Motor neuron (in vitro differentiated cells): ENCODE results near the gene ADCY5. TPM values are rescaled to one million over a fixed set of nuclear protein-coding genes. Genes with fewer than 3 reads are reported as not detected.
A peak's percentile ranks its signal among the peaks of the same experiment; 100 is the strongest.

ENCODE experiments used
- ATAC-seq, 8 experiments: fragments of 200-7000 bp; cut with Tn5 transposase; replicated peaks in 6 of 8; 2 replicates each; pipeline ENCODE4 v1.8.0; 2021; ENCODE audit warnings: mild to moderate bottlenecking in 8 of 8, moderate library complexity in 8 of 8
- H3K27ac ChIP-seq, 2 donors: fragments of 250-450 bp; sonication (Bioruptor Pico); 2 replicates each; pipeline ENCODE4 v1.9.0; 2021; ENCODE audit warnings: antibody characterized with exemption in 2 of 2, mild to moderate bottlenecking in 2 of 2, moderate library complexity in 1 of 2
- H3K4me1 ChIP-seq, 2 donors: fragments of 250-450 bp; sonication (Bioruptor Pico); replicated peaks in 1 of 2; 2 replicates each; pipeline ENCODE4 v1.6.1; 2021; ENCODE audit warnings: antibody characterized with exemption in 2 of 2, mild to moderate bottlenecking in 2 of 2, moderate library complexity in 1 of 2
- H3K4me3 ChIP-seq, 5 donors: fragments of 250-450 bp; sonication (Bioruptor Pico); 2 replicates each; pipeline ENCODE4 v1.9.0; 2021; ENCODE audit warnings: antibody characterized with exemption in 5 of 5, mild to moderate bottlenecking in 5 of 5, moderate library complexity in 4 of 5
- WGBS, 10 experiments: fragments of 450-650 bp; shearing (Covaris generic); methylation state at CpG; one replicate each; pipeline ENCODE4 v1.0.0; 2022; 5-methylcytosine and 5-hydroxymethylcytosine counted together
- in situ Hi-C, 9 experiments: fragments of 400-800 bp; cut with MboI; loops; one replicate each; pipeline ENCODE4 v1.15.0; 2021; ENCODE audit warnings: low sequenced_read_pairs in 9 of 9, low pct_unique_long_range_greater_than_20kb in 2 of 9; ENCODE audit not compliant: unreplicated experiment in 9 of 9
- total RNA-seq, 8 experiments: library from RNA; unstranded; fragments of 300-600 nt; gene quantifications; 2 replicates each; pipeline versions ENCODE4 v1.2.3 to v1.2.4, GENCODE V29; 2022

The ADCY5 gene
- total RNA-seq, 8 experiments from 2014 or later = 0.49 to 14.4 (median 8.2) TPM

DNA sequence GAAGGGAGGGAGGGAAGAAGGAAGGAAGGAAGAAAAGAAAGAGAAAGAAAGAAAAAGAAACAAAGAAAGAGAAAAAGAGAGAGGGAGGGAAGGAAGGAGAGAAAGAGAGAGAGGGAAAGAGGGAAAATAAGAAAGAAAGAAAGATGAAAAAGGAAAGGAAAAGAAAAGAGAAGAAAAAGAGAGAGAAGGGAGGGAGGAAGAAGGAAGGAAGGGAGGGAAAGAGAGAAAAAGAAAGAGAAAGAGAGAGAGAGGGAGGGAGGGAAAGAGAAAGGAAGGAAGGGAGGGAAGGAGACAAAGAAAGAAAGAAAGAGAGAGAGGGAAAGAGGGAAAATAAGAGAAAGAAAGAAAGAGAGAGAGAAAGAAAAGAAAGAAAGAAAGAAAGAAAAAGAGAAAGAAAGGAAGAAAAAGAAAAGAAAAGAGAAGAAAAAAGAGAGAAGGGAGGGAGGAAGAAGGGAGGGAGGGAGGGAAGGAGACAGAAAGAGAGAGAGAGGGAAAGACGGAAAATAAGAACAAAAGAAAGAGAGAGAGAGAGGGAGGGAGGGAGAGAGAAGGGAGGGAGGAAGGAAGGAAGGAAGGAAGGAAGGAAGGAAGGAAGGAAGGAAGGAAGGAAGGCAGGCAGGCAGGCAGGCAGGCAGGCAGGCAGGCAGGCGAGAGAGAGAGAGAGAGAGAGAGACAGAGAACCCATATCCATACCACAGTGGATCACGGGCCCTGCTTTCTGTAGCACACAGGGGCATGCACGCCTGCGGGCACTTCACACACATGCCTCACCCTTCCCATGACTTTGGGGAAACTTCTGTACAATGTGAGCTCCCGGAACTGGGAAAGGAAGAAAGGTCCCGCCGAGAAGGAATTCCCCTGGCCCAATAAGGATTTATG lies 52.5 kb downstream of the ADCY5 start:
- H3K4me1 ChIP-seq = peaks cover 6 to 13% of the 10 kb centered on the region in 2 donors
- H3K27ac ChIP-seq = no peak overlapping the region
- no peak overlapping the region for H3K4me3 ChIP-seq
- peak in 3 of 8 experiments; percentile 49 to 82 (median 65) for ATAC-seq
- in situ Hi-C loops = no loop called here
- WGBS, 10 experiments = 0 to 80% (median 51%) methylated on average over 1 to 3 of the region's 8 CpGs; no CpG with 5 or more reads in 7 of the 10 experiments

DNA sequence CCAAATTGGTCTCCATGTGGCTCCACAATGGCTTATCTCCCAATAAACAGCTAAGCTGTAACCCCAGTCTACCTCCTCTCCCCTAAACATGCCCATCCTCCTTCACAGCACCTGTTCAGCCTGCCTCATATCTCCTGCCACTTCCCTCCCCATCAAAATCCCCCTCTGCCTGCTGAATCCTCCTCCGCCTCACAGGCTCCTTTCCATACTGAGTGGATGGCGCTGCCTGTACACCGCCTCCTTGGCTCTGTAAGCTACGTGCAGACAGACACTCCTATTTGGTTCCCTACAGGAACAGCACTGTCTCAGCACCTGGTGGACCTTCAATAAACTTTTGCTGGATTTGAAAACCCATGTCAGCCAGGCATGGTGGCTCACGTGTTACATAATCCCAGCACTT lies 53.7 kb downstream of the ADCY5 start:
- no peak for ATAC-seq
- WGBS, 10 experiments = 25 to 100% (median 84%) methylated on average over 1 to 5 of the region's 5 CpGs; no CpG with 5 or more reads in 5 of the 10 experiments
- in situ Hi-C loops = no loop called here
- Histone ChIP-seq H3K4me3 (no peak overlapping the region), H3K27ac (no peak overlapping the region), H3K4me1 (peaks cover 9 to 19% of the 10 kb centered on the region in 2 donors)

DNA sequence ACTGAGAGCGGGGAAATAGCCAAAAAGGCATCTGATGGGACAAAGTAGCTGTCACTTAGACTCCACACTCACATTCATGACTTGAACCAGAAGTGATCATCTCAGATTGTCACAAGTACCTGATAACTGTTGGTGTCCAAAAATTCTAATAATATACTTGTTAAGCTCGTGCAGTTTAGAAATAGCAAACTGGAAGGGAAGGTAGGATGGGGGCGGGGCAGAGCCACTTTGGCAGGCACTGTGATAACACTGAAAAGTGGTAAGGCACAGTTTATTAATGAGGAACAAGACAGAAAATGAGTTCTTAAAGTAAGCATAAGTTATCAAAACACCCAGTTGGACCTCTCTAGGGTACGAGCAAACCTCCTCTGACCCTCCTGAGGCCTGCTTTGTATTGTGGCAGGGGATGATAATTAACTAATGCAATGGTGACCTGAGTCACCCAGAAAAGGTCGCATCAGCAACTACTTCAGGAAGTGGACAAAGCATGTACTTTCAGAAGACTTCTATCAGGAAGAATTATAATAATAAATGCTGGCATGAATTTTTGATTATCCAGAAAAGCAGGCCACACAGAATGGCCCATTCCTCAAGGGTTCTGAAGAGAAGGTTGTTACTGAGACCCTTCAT lies 54.4 kb downstream of the ADCY5 start:
- ATAC-seq = no peak
- Histone ChIP-seq H3K4me3 (no peak overlapping the region), H3K4me1 (peaks cover 9 to 19% of the 10 kb centered on the region in 2 donors), H3K27ac (no peak overlapping the region)
- WGBS, 10 experiments = 39 to 79% (median 52%) methylated on average over 2 to 5 of the region's 5 CpGs; no CpG with 5 or more reads in 2 of the 10 experiments
- in situ Hi-C loops = no loop called here

DNA sequence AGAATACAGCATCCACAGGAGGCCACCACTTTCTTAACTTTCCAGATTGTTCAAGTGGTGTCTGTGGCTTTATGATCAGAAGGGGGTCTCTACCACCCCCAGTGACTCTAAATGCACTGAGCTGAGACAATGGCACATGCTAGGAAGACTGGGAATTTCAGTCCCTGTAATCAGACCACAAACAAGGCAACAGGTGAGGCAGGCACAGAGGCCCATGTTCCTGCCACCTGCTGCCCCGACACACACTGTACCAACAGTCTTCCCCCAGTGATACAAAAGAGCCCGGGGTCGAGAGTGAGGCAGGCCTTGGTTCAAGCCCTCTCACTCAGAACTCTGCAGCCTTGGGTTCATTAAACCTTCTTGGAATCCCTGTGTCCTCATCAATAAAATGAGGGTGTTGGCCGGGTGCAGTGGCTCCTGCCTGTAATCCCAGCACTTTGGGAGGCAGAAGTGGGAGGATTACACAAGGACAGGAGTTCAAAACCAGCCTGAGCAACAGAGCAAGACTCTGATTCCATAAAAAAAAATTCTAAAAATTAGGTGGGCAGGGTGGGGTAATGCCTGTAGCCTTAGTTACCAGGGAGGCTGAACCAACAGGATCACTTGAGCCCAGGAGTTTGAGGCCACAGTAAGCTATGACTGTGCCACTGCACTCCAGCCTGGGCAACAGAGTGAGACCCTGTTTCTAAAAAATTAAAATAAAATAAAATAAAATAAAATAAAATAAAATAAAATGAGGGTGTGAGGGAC lies 55.8 kb downstream of the ADCY5 start:
- in situ Hi-C loops = no loop called here
- H3K4me1 ChIP-seq = peaks cover 14 to 25% of the 10 kb centered on the region in 2 donors
- ATAC-seq = no peak
- H3K4me3 ChIP-seq = no peak overlapping the region
- no peak overlapping the region for H3K27ac ChIP-seq
- 0 to 92% (median 85%) methylated on average over 1 to 3 of the region's 4 CpGs; no CpG with 5 or more reads in 4 of the 10 experiments for WGBS, 10 experiments

DNA sequence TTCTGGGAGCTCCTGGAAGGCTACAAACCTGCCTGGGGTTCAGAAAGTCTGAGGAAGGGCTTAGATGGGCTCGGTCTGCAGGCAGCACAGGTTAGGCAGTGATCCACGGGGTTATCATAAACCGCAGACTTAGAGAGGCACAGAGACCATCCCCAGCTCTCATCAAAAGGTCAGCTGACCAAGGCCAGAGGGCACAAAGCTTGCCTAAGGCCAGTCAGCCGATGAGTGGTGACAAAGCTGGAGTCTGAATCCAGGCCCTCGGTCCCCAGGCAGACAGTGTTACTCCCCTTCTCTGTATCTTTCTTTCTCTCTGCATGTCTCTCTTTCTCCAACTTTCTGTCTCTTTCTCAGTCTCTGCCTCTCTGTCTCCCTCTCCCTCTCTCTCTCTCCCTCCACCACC lies 56.5 kb downstream of the ADCY5 start:
- ATAC-seq = peak in 2 of 8 experiments; percentile 18 to 22
- Histone ChIP-seq H3K4me1 (peaks cover 20 to 28% of the 10 kb centered on the region in 2 donors), H3K4me3 (no peak overlapping the region), H3K27ac (no peak overlapping the region)
- in situ Hi-C loops = no loop called here
- WGBS, 10 experiments = 29 to 70% (median 60%) methylated on average over 1 to 5 of the region's 5 CpGs; no CpG with 5 or more reads in 4 of the 10 experiments

DNA sequence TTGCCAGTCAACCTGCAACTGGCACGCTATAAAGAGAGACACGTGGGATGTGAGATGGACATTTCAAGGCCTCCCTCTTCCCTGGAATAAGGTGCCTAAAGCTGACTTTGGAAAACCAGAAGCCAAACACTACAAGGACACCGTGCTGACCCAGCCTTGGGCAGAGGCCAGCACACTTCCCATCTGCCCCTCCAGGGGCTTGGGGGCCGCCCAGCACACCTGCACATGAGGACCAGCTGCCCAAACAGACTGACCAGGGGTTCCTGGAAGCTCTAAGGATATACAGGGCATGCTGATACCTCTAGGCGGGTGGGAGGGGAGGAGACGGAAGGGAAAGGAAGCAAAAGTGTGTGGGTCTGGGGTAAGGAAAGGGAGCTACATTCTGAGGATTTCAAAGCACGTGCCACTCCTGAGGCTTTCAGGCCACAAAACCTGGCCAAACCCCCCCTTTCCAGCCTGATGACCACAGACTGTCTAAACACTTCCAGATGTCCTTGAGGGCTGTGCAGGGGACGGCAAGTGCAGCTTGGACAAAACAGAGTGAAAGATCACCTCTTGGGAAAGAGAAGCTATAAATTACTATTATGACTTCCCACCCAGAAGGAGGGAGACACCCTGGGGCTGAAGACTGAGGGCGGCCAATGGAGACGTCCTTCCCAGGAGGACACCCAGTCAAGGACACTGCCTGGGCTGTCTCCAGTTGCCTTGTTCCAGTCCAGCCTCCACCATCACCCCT lies 57.9 kb downstream of the ADCY5 start:
- in situ Hi-C loops = no loop called here
- WGBS, 10 experiments = 0 to 90% (median 48%) methylated on average over 1 to 3 of the region's 10 CpGs; no CpG with 5 or more reads in 4 of the 10 experiments
- peak; percentile 28 to 79 (median 52) for ATAC-seq
- Histone ChIP-seq H3K4me1 (peaks cover 27 to 30% of the 10 kb centered on the region in 2 donors), H3K4me3 (no peak overlapping the region), H3K27ac (no peak overlapping the region)

DNA sequence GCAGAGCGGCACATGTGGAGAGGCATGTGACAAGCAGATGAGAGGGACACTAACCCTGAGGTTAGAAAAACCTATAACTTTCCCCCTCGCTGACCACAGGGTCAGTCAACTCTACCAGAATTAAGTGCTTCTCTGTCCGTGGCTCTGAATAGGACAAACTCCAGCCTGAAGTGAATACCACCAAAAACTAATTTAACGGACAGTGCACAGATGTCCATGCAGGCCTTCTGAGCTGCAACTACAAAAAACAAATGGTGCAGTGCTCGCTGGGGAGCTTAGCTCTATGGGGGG lies 59.3 kb downstream of the ADCY5 start:
- Histone ChIP-seq H3K4me1 (peaks cover 27 to 30% of the 10 kb centered on the region in 2 donors), H3K27ac (no peak overlapping the region), H3K4me3 (no peak overlapping the region)
- in situ Hi-C loops = no loop called here
- ATAC-seq = no peak
- 39 to 100% (median 72%) methylated on average over 1 to 5 of the region's 5 CpGs; no CpG with 5 or more reads in 5 of the 10 experiments for WGBS, 10 experiments

DNA sequence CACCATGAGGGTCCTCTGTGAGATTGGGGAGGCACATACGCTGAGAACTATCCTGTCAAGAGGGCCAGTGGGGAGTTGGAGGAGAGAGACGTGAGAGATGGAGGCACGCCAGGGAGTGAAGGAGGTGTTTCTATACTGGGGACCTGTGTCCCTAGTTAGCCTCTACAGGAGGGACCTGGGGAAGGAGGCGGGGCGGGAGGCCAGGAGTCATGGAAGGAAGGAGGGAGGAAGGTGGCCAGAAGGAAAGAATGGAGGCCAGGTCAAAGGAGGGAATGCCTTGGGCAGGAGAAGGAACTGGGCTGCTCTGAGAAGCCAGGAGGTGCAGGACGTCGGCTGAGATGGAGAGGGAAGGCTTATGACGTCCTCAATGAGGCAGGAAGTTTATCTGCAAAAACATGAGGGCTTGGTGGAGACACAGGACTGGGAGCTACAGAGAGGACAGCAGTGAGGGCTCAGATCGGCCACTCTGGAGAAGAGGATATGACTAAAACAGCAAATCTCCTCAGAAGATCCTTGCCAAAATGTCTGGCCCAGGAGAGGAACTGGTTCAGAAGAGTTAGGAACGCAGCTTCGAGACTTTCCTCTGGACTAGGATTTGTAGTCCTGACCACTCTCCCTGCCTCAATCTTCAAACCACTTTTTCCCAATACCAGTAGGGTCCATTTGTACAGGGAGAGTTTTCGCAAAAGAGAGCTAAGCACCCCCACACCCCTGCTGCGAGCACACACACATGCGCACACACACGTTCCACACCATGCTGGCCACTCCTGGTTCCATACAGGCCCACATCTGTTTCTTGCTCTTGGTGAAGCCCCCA lies 59.9 kb downstream of the ADCY5 start:
- ATAC-seq = no peak
- no peak overlapping the region for H3K27ac ChIP-seq
- no peak overlapping the region for H3K4me3 ChIP-seq
- H3K4me1 ChIP-seq = peaks cover 27 to 30% of the 10 kb centered on the region in 2 donors
- in situ Hi-C loops = no loop called here
- WGBS, 10 experiments = 0 to 100% (median 83%) methylated on average over 1 to 9 of the region's 15 CpGs; no CpG with 5 or more reads in 1 of the 10 experiments

DNA sequence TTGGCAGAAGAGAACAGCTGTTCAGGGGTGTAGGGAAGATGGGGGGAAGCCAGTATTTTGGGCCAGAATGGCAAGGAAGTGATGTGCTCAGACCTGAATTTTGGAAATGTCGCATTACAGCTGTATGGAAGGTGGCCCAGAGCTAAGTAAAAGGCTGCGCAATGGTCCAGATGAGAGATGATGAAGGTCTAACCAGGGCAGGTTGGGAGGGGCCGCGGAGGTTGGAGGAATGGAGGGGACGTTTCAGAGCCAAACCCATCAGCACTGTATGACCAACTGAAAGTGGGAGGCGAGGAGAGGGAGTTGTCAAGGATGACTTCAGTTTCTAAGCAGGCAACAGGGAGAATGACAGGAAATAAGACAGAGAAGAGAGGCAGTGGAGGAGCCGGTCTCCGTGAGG lies 60.8 kb downstream of the ADCY5 start:
- WGBS, 10 experiments = 62 to 100% (median 83%) methylated on average over 1 to 8 of the region's 8 CpGs; no CpG with 5 or more reads in 2 of the 10 experiments
- H3K4me1 ChIP-seq = peaks cover 27 to 30% of the 10 kb centered on the region in 2 donors
- no peak overlapping the region for H3K4me3 ChIP-seq
- ATAC-seq = no peak
- no peak overlapping the region for H3K27ac ChIP-seq
- in situ Hi-C loops = no loop called here

DNA sequence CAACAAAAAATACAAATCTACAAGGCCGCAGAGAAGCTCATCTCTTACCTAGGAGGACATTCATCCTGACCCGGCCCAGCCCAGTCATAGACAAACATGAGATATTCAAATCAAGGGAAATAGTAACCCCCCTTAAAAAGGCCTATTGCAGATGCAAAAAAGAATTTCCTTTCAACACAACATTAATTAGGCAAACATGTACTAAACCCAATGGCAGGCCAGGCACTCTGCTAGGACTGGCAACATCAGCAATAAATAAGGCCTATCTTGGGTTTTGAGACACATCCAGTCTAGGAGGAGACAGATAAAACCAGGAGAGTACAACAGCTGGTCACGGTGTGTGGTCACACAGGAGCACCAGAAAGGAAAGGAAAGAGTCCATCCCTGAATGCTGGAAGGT lies 61.4 kb downstream of the ADCY5 start:
- peaks cover 26 to 30% of the 10 kb centered on the region in 2 donors for H3K4me1 ChIP-seq
- peak in 2 of 8 experiments; percentile 14 to 23 for ATAC-seq
- in situ Hi-C loops = no loop called here
- H3K4me3 ChIP-seq = no peak overlapping the region
- WGBS, 10 experiments = 50 to 100% (median 90%) methylated on average over 1 to 3 of the region's 3 CpGs; no CpG with 5 or more reads in 1 of the 10 experiments
- no peak overlapping the region for H3K27ac ChIP-seq

DNA sequence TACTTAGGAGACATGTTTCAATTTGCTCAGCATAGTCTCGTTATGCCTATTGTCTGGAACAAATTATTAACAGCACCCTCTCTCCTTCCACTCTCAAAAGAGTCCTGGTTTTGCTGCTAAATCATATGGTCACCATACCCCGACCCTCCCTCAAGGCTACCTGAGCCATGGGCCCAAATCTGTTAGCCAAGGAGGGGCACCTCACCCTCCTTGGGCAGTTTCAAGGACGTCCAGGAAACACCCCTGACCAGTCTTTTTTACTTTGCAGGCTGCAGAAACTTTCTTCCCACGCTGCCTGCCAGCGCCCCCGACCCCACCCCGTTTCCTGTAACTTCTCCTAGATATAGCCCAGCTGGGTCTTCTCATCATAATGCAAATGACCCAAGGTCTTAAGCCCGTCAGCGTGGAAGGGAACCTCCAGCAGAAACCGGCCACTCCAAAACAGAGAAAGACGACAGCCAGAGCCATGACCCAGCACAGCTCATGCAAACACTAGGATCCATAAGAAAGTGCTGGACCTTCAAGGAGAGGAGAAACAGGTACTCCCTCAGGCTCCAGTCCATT lies 62.3 kb downstream of the ADCY5 start:
- WGBS, 10 experiments = 0 to 80% (median 30%) methylated on average over 1 to 7 of the region's 11 CpGs; no CpG with 5 or more reads in 2 of the 10 experiments
- Histone ChIP-seq H3K4me1 (peaks cover 21 to 26% of the 10 kb centered on the region in 2 donors), H3K27ac (no peak overlapping the region), H3K4me3 (no peak overlapping the region)
- peak in 4 of 8 experiments; percentile 28 to 58 (median 42) for ATAC-seq
- in situ Hi-C loops = no loop called here
